CD4-positive, alpha-beta T cell treated with Interleukin-1 beta for 1 hour (primary cell): ENCODE results near the gene FBXO34.
"Not testable (repeated sequence)": the region's sequence is repeated elsewhere in the genome, so short reads cannot be mapped to it uniquely, and the experiment has no call there.

Source experiments
- DNase-seq, 2 donors: peaks; one replicate each; pipeline ENCODE4 v3.0.0-alpha.2; 2020 to 2022

FBXO34 gene

DNA sequence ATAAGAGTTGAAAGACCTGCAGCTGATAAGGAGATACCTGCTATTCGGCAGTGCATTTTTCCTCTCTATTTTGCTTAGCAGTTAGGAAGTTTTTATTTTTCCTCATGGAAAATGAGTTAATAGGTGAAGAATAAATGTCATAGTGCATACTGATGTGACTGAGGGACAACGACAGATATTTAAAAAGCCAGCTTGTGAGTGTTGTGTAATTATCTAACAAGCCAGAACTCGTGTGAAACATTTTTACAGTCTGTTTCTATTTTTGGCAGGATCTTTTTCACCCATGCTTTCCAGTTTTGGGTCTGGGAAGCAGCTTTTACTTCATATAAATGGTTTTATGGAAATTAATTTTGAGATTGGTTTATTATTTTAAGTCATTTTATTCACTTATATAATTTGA lies 2.9 kb downstream of the FBXO34 start:
- no peak for DNase-seq

DNA sequence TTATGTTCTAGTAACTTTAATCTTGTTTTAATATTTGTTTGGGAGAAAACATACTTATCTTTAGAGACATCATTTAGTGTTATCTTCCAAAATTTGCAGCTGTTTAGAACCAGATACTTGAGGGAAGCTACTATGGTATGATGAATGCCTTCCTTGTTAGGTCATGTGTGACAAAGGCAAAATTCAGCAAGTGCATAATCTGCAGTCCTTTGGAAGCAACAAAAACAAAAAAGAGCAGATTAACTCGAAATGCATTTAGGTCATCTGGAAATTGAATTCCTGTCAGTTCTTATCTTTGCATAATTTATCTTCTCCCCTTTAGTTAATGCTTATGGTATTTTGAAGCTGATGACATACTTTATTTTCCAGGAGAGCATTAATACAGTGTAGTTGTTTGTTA lies 3.5 kb downstream of the FBXO34 start:
- DNase-seq, result no peak

DNA sequence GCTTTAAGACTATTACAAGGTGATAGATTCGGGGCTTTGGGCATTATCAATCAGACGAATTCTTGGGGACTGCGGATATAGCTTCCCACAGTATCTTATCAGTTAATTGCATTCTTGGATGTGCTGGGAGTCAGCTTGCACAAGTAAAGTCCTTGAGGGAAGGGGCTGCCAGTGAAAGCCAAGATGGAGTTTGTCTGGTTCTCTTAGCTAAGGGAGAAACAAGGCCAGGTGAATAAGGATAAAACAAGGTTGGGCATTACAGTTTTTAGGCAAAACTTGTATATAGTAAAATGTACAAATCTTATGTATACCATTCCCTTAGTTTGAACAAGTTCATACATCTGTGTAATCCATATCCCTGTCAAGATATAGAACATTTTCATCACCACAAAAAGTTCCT lies 5.5 kb downstream of the FBXO34 start:
- DNase-seq, result no peak

DNA sequence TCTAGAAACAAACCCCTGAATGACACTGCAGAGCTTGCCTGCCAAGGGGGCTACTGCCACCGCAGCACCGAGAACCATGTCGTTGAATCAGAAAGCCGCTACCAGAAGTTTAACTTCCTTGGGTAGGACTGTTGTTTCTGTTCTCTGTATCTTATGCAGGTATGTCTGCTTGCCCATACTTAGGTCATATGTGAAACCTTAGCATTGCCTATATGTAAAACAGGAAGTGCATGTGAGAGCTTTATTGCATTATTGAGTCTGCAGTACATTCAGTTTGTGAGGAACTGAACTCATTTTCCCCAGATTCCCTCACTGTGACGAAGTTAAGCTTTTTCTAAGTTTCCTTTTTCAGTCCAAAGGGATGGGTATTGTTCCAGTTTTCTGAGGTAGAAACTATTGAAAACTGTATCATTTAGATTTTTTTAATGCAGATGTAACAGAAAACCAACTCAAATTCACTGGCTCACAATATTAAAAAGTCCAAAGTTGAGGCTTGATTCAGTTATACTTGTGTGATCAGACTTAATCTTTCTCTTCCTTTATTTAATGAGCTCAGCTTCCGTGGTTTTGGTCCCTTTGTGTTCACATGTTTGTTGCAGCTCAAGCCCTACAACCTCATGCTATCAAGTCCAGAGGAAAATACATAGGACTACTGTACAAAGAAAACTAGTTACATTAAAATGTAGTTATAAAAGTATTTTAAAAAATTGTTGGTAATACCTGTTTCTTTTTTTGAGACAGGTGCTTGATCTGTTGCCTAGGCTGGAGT lies 6.9 kb downstream of the FBXO34 start:
- peak in 1 of 2 donors; percentile 11 for DNase-seq

DNA sequence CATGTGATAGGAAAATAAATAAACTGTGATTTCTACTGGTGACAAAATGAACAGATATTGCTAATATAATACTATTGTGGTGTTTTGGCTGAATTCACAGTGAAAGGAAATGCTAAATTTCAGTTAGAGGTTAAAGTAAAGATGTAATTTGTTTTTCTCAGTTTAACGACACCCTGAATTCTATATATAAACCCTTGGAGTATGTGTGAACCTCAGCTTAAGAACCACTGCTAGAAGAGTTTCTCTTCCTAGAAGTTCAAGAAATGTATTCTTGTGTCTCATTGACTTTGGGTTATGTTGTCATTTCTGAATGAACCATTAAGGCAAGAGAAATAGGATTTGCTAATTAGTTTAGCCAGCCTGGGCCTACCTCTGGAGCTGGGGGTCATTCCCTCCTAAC lies 8.2 kb downstream of the FBXO34 start:
- DNase-seq, result no peak

GRCh38 chr14:55281316-55281839 lies 10.2 kb downstream of the FBXO34 start:
- DNase-seq, result no peak

- DNase-seq, result no peak
Measured at GRCh38 chr14:55285048-55285652, 13.9 kb downstream of the FBXO34 start.

- DNase-seq, result no peak
Measured at GRCh38 chr14:55288439-55288838, 17.2 kb downstream of the FBXO34 start.

DNA sequence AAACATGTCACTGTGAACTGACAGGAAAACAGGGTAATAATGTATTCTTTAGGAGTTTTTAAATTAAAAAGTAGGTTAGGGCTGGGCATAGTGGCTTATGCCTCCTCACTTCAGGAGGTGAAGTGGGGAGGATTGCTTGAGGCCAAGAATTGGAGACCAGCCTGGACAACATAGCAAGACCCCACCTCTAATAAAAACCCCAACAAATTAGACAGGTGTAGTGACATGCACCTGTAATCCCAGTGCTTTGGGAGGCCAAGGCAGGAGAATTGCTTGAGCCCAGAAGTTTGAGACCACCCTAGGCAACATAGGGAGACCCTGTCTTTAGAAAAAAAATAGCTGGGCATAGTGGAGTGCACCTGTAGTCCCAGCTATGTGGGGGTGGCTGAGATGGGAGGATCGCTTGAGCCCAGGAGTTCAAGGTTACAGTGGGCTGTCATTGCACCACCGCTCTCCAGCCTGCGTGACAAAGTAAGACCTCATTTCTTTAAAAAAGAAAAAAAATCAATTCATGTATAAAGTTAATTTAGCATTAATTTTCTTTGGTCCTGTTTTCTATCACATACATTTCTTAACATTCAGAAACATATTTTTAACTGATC lies 20.4 kb downstream of the FBXO34 start:
- DNase-seq, result no peak

DNA sequence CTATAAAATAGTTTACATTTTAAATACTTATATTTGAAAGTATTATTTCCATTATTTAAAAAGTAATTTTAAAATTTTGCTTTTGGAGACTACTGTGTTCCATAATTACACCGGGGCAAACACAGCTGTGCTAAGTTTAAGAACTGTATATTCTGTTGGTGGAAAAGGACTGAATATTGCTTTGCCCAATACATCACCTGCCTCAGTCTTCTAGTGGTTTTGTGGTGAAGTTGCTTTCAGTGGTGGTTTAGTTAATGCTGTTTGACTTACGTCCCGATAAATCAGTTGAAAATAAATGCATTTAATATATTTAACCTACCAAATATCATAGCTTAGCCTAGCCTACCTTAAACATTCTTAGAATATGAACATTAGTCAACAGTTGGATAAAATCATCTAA lies 23.4 kb downstream of the FBXO34 start:
- DNase-seq, result peak in 1 of 2 donors; percentile 17

- DNase-seq, result peak; percentile 12 to 48
Measured at GRCh38 chr14:55297611-55298499, 26.6 kb downstream of the FBXO34 start.

DNA sequence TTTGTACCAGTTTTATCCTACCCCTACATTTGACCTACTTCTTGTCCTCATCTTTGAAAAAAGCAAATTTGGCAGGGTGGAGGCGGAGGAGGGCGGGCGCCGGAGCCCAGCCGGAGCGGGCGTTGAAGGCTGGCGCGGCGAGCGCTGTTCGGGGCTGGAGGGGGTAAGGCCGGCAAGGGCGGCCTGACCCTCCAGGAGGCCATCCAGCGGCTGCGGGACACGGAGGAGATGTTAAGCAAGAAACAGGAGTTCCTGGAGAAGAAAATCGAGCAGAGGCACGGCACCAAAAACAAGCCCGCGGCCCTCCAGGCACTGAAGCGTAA lies 27.2 kb downstream of the FBXO34 start:
- no peak for DNase-seq

DNA sequence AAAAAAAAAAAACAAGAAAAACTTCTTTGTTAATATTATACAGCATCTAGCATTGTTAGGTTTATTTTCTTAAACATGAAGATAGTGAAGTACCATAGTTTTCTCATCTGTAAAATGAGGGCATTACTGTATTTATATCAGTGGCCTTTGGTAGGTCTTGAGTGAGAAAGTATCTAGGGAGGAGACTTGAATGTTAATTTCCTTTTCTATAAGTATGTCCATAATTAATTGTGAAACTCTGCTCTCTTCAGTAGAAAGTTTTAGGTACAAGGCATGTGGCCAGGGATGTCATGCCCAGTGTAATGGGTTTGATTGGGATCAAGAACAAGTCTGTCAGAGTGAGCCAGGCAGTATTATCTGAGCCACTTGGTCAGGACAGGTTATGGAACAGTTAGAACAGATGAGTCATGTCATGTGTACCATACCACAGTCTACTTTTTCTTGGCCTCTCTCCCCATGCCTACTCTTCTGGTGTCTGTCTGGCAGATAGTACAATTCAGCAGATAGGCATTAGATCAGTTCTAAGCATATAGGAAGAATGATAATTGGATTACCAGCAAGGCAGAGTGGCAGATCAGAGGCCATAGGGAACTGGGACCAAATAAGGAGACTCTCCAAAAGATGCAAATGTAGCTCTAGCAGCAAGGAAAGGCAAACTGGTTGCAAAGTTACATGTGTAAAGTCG lies 30.4 kb downstream of the FBXO34 start:
- DNase-seq, result no peak

GRCh38 chr14:55302367-55303124 lies 31.3 kb downstream of the FBXO34 start:
- DNase-seq, result no peak

GRCh38 chr14:55303125-55303499 lies 31.9 kb downstream of the FBXO34 start:
- DNase-seq, result no peak

- DNase-seq, result no peak
Measured at GRCh38 chr14:55303691-55304145, 32.5 kb downstream of the FBXO34 start.

- DNase-seq, result no peak
Measured at GRCh38 chr14:55306938-55307589, 35.8 kb downstream of the FBXO34 start.

- no peak for DNase-seq
Measured at GRCh38 chr14:55309154-55309553, 37.9 kb downstream of the FBXO34 start.

GRCh38 chr14:55309761-55310365 lies 38.6 kb downstream of the FBXO34 start:
- no peak for DNase-seq

DNA sequence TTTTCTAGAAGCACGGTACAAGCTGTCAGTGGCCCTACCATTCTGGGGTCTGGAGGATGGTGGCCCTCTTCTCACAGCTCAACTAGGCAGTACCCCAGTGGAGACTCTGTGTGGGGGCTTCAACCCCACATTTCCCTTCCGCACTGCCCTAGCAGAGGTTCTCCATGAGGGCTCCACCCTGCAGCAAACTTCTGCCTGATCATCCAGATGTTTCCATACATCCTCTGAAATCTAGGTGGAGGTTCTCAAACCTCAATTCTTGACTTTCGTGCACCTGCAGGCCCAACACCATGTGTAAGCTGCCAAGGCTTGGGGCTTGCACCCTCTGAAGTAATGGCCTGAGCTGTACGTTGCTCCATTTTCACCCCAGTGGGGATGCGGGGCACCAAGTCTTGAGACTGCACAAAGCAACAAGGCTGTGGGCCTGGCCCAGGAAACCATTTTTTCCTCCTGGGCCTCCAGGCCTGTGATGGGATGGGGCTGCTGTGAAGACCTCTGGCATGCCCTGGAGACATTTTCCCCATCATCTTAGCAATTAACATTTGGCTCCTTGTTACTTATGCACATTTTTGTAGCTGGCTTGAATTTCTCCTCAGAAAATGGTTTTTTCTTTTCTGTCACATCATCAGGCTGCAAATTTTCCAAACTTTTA lies 41.3 kb downstream of the FBXO34 start:
- DNase-seq, result not testable (repeated sequence)
